ENCODE results near the gene UBAC1.

UBAC1 gene

DNA sequence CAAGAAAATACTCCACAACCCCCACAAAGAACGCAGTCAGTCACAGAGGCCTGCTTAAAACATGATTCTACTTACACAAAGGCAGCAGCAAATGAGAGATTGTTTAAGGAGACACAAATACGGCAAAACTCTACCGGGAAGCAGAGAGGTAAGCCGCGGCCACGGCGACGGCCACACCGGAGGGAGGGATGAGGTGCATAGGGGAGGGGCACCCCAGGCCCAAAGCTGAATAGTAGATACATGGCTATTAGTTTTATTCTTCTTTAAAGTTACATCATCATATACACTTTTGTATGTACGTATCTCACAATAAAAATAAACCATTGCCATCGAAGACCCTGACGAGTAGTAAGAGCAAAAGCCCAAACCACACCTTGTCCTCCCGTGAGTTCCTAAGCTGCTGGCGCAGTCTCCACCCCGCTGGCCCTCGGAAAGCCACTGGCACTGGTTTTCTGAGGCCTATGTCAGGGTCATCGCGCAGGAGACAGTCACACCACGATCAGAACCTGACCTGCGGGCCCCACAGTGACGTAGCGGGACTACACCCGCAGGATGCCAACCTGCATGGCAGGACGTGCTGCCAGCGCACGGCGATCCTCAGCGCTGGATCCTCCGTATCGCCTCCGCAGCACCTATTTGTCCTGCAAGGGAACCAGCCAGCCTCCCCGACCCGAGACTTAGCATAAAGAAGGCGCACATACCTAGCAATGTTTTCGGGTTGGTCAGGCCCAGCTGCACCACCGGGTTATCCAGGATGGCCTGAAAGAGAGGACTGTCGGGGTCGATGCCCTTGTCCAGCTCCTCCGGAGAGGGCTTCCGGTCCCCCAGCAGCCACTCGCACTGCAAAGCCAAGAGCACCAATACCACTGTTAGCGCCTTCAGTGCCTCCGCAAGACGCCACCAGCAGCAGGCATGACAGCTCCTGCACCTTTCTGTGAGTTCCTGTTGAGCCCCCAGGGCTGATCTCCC is 23.4 kb downstream of the UBAC1 start (continued):
- no peak for TF ChIP-seq ZFP3 (CRISPR knock-in tag; IDR thresholded peaks at IDR 0.05)
- no peak for TF ChIP-seq OSR1 (CRISPR knock-in tag; IDR thresholded peaks at IDR 0.05)
- TF ChIP-seq ZNF70 (CRISPR knock-in tag; IDR thresholded peaks at IDR 0.05) = no peak
- no peak for TF ChIP-seq ISL1 (CRISPR knock-in tag; IDR thresholded peaks at IDR 0.05)
- TF ChIP-seq, protein P1, sequence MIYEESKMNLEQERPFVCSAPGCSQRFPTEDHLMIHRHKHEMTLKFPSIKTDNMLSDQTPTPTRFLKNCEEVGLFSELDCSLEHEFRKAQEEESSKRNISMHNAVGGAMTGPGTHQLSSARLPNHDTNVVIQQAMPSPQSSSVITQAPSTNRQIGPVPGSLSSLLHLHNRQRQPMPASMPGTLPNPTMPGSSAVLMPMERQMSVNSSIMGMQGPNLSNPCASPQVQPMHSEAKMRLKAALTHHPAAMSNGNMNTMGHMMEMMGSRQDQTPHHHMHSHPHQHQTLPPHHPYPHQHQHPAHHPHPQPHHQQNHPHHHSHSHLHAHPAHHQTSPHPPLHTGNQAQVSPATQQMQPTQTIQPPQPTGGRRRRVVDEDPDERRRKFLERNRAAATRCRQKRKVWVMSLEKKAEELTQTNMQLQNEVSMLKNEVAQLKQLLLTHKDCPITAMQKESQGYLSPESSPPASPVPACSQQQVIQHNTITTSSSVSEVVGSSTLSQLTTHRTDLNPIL (CRISPR knock-in tag; IDR thresholded peaks at IDR 0.05; ENCODE audit: low read depth) = no peak
- TF ChIP-seq BACH2 (CRISPR knock-in tag; IDR thresholded peaks at IDR 0.05; ENCODE audit: borderline replicate concordance) = no peak
- TF ChIP-seq ZC3H10 (CRISPR knock-in tag; IDR thresholded peaks at IDR 0.05) = no peak

- TF ChIP-seq, protein P2, sequence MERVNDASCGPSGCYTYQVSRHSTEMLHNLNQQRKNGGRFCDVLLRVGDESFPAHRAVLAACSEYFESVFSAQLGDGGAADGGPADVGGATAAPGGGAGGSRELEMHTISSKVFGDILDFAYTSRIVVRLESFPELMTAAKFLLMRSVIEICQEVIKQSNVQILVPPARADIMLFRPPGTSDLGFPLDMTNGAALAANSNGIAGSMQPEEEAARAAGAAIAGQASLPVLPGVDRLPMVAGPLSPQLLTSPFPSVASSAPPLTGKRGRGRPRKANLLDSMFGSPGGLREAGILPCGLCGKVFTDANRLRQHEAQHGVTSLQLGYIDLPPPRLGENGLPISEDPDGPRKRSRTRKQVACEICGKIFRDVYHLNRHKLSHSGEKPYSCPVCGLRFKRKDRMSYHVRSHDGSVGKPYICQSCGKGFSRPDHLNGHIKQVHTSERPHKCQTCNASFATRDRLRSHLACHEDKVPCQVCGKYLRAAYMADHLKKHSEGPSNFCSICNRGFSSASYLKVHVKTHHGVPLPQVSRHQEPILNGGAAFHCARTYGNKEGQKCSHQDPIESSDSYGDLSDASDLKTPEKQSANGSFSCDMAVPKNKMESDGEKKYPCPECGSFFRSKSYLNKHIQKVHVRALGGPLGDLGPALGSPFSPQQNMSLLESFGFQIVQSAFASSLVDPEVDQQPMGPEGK (CRISPR knock-in tag; IDR thresholded peaks at IDR 0.05; ENCODE audit: borderline replicate concordance) = no peak
- TF ChIP-seq OSR1 (CRISPR knock-in tag; IDR thresholded peaks at IDR 0.05) = no peak
- TF ChIP-seq, protein P1 (CRISPR knock-in tag; IDR thresholded peaks at IDR 0.05; ENCODE audit: low read depth) = no peak
- no peak for ATAC-seq
Observed at GRCh38 chr9:135933114-135933513, 28.1 kb downstream of the UBAC1 start.

DNA sequence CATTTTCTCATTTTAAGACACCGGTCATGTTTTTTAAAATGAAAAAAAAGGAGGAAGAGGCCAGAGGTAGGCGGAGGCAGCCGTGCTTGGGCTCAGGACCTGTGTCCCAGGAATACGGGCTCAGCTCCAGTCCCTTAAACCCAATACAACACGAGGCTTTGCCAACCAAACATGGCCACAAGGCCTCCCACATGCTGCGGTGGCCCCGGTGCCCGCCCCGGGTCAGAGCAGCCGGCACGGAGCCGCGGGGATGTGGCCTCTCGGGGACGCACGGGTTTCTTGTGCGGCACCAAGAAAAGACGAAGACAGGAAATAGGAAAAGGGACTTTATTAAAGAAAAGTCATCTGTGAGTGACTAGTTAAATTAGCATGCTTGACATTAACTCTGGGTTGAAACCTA is 28.5 kb downstream of the UBAC1 start:
- no peak for TF ChIP-seq ARNTL (CRISPR knock-in tag; IDR thresholded peaks at IDR 0.05; ENCODE audit: borderline replicate concordance, low read depth)
- TF ChIP-seq, protein P3, sequence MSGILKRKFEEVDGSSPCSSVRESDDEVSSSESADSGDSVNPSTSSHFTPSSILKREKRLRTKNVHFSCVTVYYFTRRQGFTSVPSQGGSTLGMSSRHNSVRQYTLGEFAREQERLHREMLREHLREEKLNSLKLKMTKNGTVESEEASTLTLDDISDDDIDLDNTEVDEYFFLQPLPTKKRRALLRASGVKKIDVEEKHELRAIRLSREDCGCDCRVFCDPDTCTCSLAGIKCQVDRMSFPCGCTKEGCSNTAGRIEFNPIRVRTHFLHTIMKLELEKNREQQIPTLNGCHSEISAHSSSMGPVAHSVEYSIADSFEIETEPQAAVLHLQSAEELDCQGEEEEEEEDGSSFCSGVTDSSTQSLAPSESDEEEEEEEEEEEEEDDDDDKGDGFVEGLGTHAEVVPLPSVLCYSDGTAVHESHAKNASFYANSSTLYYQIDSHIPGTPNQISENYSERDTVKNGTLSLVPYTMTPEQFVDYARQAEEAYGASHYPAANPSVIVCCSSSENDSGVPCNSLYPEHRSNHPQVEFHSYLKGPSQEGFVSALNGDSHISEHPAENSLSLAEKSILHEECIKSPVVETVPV (CRISPR knock-in tag; IDR thresholded peaks at IDR 0.05) = no peak
- ATAC-seq = no peak

- no peak for ATAC-seq
- TF ChIP-seq BACH2 (CRISPR knock-in tag; IDR thresholded peaks at IDR 0.05; ENCODE audit: borderline replicate concordance) (no peak), ZNF70 (CRISPR knock-in tag; IDR thresholded peaks at IDR 0.05) (no peak), OSR1 (CRISPR knock-in tag; IDR thresholded peaks at IDR 0.05) (no peak), SNAI2 (CRISPR knock-in tag; IDR thresholded peaks at IDR 0.05) (no peak), ESRRG (CRISPR knock-in tag; IDR thresholded peaks at IDR 0.05) (no peak), ZC3H10 (CRISPR knock-in tag; IDR thresholded peaks at IDR 0.05) (no peak), PPARA (CRISPR knock-in tag; IDR thresholded peaks at IDR 0.05; ENCODE audit: borderline replicate concordance) (no peak), GLIS3 (CRISPR knock-in tag; IDR thresholded peaks at IDR 0.05) (no peak), TCF4 (CRISPR knock-in tag; IDR thresholded peaks at IDR 0.05; ENCODE audit: borderline replicate concordance) (no peak), CSDC2 (CRISPR knock-in tag; IDR thresholded peaks at IDR 0.05) (no peak), RARB (CRISPR knock-in tag; IDR thresholded peaks at IDR 0.05) (no peak), ZFP3 (CRISPR knock-in tag; IDR thresholded peaks at IDR 0.05) (no peak), ISL1 (CRISPR knock-in tag; IDR thresholded peaks at IDR 0.05) (no peak), ZNF8 (CRISPR knock-in tag; IDR thresholded peaks at IDR 0.05) (no peak)
- TF ChIP-seq, protein P1 (CRISPR knock-in tag; IDR thresholded peaks at IDR 0.05; ENCODE audit: low read depth) = no peak
- TF ChIP-seq, protein P2 (CRISPR knock-in tag; IDR thresholded peaks at IDR 0.05; ENCODE audit: borderline replicate concordance) = no peak
- TF ChIP-seq, protein P4, sequence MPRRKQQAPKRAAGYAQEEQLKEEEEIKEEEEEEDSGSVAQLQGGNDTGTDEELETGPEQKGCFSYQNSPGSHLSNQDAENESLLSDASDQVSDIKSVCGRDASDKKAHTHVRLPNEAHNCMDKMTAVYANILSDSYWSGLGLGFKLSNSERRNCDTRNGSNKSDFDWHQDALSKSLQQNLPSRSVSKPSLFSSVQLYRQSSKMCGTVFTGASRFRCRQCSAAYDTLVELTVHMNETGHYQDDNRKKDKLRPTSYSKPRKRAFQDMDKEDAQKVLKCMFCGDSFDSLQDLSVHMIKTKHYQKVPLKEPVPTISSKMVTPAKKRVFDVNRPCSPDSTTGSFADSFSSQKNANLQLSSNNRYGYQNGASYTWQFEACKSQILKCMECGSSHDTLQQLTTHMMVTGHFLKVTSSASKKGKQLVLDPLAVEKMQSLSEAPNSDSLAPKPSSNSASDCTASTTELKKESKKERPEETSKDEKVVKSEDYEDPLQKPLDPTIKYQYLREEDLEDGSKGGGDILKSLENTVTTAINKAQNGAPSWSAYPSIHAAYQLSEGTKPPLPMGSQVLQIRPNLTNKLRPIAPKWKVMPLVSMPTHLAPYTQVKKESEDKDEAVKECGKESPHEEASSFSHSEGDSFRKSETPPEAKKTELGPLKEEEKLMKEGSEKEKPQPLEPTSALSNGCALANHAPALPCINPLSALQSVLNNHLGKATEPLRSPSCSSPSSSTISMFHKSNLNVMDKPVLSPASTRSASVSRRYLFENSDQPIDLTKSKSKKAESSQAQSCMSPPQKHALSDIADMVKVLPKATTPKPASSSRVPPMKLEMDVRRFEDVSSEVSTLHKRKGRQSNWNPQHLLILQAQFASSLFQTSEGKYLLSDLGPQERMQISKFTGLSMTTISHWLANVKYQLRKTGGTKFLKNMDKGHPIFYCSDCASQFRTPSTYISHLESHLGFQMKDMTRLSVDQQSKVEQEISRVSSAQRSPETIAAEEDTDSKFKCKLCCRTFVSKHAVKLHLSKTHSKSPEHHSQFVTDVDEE (CRISPR knock-in tag; IDR thresholded peaks at IDR 0.05) = no peak
Observed at GRCh38 chr9:135931349-135931820, 29.8 kb downstream of the UBAC1 start.

All from SK-N-SH treated with all-trans-retinoic acid at 6 μM for 48 hours (cell line).